ENCODE results near the gene TPK1.

The TPK1 gene

GRCh38 chr7:144710791-144711190, 125.1 kb downstream of the TPK1 start:
- H3K36me3 ChIP-seq (ENCODE audit: control insufficient read depth, insufficient read depth, low read length), result no peaks in the 10 kb centered on the region
- 94% methylated on average over 4 of the region's 4 CpGs for WGBS, 2 experiments
- H3K9me3 ChIP-seq (ENCODE audit: control insufficient read depth, low read length), result no peaks in the 10 kb centered on the region
- no peak overlapping the region for H3K27ac ChIP-seq (ENCODE audit: insufficient read depth, low read depth, low read length, poor library complexity, severe bottlenecking)
- H3K27me3 ChIP-seq (ENCODE audit: control insufficient read depth, insufficient read depth, low read length, poor library complexity, severe bottlenecking), result no peaks in the 10 kb centered on the region
- no peak overlapping the region for H3K4me3 ChIP-seq (ENCODE audit: insufficient read depth, low read depth, low read length)
- no peaks in the 10 kb centered on the region for H3K4me1 ChIP-seq (ENCODE audit: control insufficient read depth, insufficient read depth, low read length)

- no peaks in the 10 kb centered on the region for H3K36me3 ChIP-seq (ENCODE audit: control insufficient read depth, insufficient read depth, low read length)
- no peaks in the 10 kb centered on the region for H3K27me3 ChIP-seq (ENCODE audit: control insufficient read depth, insufficient read depth, low read length, poor library complexity, severe bottlenecking)
- WGBS, 2 experiments, result 94 to 96% methylated on average over 1 of the region's 1 CpG
These were observed 126.8 kb downstream of the TPK1 start for GRCh38 chr7:144709066-144709465.

GRCh38 chr7:144691240-144691639, 144.6 kb downstream of the TPK1 start:
- no peaks in the 10 kb centered on the region for H3K27me3 ChIP-seq (ENCODE audit: control insufficient read depth, insufficient read depth, low read length, poor library complexity, severe bottlenecking)
- H3K27ac ChIP-seq (ENCODE audit: insufficient read depth, low read depth, low read length, poor library complexity, severe bottlenecking), result no peak overlapping the region
- H3K9me3 ChIP-seq (ENCODE audit: control insufficient read depth, low read length), result no peaks in the 10 kb centered on the region
- H3K4me3 ChIP-seq (ENCODE audit: insufficient read depth, low read depth, low read length), result no peak overlapping the region
- H3K36me3 ChIP-seq (ENCODE audit: control insufficient read depth, insufficient read depth, low read length), result no peaks in the 10 kb centered on the region
- no peaks in the 10 kb centered on the region for H3K4me1 ChIP-seq (ENCODE audit: control insufficient read depth, insufficient read depth, low read length)

More at GRCh38 chr7:144709066-144709465, 126.8 kb downstream of the TPK1 start:
- no peak overlapping the region for H3K4me3 ChIP-seq (ENCODE audit: insufficient read depth, low read depth, low read length)
- H3K9me3 ChIP-seq (ENCODE audit: control insufficient read depth, low read length), result no peaks in the 10 kb centered on the region
- H3K4me1 ChIP-seq (ENCODE audit: control insufficient read depth, insufficient read depth, low read length), result no peaks in the 10 kb centered on the region
- H3K27ac ChIP-seq (ENCODE audit: insufficient read depth, low read depth, low read length, poor library complexity, severe bottlenecking), result no peak overlapping the region

- 93 to 95% methylated on average over 6 of the region's 6 CpGs for WGBS, 2 experiments
- Histone ChIP-seq H3K27me3 (ENCODE audit: control insufficient read depth, insufficient read depth, low read length, poor library complexity, severe bottlenecking) (no peaks in the 10 kb centered on the region), H3K4me3 (ENCODE audit: insufficient read depth, low read depth, low read length) (no peak overlapping the region), H3K27ac (ENCODE audit: insufficient read depth, low read depth, low read length, poor library complexity, severe bottlenecking) (no peak overlapping the region), H3K9me3 (ENCODE audit: control insufficient read depth, low read length) (no peaks in the 10 kb centered on the region), H3K4me1 (ENCODE audit: control insufficient read depth, insufficient read depth, low read length) (no peaks in the 10 kb centered on the region), H3K36me3 (ENCODE audit: control insufficient read depth, insufficient read depth, low read length) (no peaks in the 10 kb centered on the region)
These were observed 153.1 kb downstream of the TPK1 start for GRCh38 chr7:144682581-144683280.

GRCh38 chr7:144676492-144676891, 159.4 kb downstream of the TPK1 start:
- no peaks in the 10 kb centered on the region for H3K27me3 ChIP-seq (ENCODE audit: control insufficient read depth, insufficient read depth, low read length, poor library complexity, severe bottlenecking)
- H3K9me3 ChIP-seq (ENCODE audit: control insufficient read depth, low read length), result no peaks in the 10 kb centered on the region
- no peak overlapping the region for H3K27ac ChIP-seq (ENCODE audit: insufficient read depth, low read depth, low read length, poor library complexity, severe bottlenecking)
- no peaks in the 10 kb centered on the region for H3K4me1 ChIP-seq (ENCODE audit: control insufficient read depth, insufficient read depth, low read length)
- no peaks in the 10 kb centered on the region for H3K36me3 ChIP-seq (ENCODE audit: control insufficient read depth, insufficient read depth, low read length)
- no peak overlapping the region for H3K4me3 ChIP-seq (ENCODE audit: insufficient read depth, low read depth, low read length)
- WGBS, 2 experiments, result 96 to 97% methylated on average over 5 of the region's 5 CpGs

- Histone ChIP-seq H3K4me3 (ENCODE audit: insufficient read depth, low read depth, low read length) (no peak overlapping the region), H3K4me1 (ENCODE audit: control insufficient read depth, insufficient read depth, low read length) (no peaks in the 10 kb centered on the region), H3K36me3 (ENCODE audit: control insufficient read depth, insufficient read depth, low read length) (no peaks in the 10 kb centered on the region), H3K9me3 (ENCODE audit: control insufficient read depth, low read length) (no peaks in the 10 kb centered on the region), H3K27ac (ENCODE audit: insufficient read depth, low read depth, low read length, poor library complexity, severe bottlenecking) (no peak overlapping the region), H3K27me3 (ENCODE audit: control insufficient read depth, insufficient read depth, low read length, poor library complexity, severe bottlenecking) (no peaks in the 10 kb centered on the region)
These were observed 161.3 kb downstream of the TPK1 start for GRCh38 chr7:144674550-144674949.

GRCh38 chr7:144672869-144673268, 163.0 kb downstream of the TPK1 start:
- Histone ChIP-seq H3K4me3 (ENCODE audit: insufficient read depth, low read depth, low read length) (no peak overlapping the region), H3K27ac (ENCODE audit: insufficient read depth, low read depth, low read length, poor library complexity, severe bottlenecking) (no peak overlapping the region), H3K27me3 (ENCODE audit: control insufficient read depth, insufficient read depth, low read length, poor library complexity, severe bottlenecking) (no peaks in the 10 kb centered on the region), H3K9me3 (ENCODE audit: control insufficient read depth, low read length) (no peaks in the 10 kb centered on the region), H3K36me3 (ENCODE audit: control insufficient read depth, insufficient read depth, low read length) (no peaks in the 10 kb centered on the region), H3K4me1 (ENCODE audit: control insufficient read depth, insufficient read depth, low read length) (no peaks in the 10 kb centered on the region)
- WGBS, 2 experiments, result 95 to 100% methylated on average over 2 of the region's 2 CpGs

GRCh38 chr7:144671429-144671828, 164.4 kb downstream of the TPK1 start:
- H3K27me3 ChIP-seq (ENCODE audit: control insufficient read depth, insufficient read depth, low read length, poor library complexity, severe bottlenecking), result no peaks in the 10 kb centered on the region
- no peak overlapping the region for H3K4me3 ChIP-seq (ENCODE audit: insufficient read depth, low read depth, low read length)
- no peaks in the 10 kb centered on the region for H3K9me3 ChIP-seq (ENCODE audit: control insufficient read depth, low read length)
- no peak overlapping the region for H3K27ac ChIP-seq (ENCODE audit: insufficient read depth, low read depth, low read length, poor library complexity, severe bottlenecking)
- H3K36me3 ChIP-seq (ENCODE audit: control insufficient read depth, insufficient read depth, low read length), result no peaks in the 10 kb centered on the region
- WGBS, 2 experiments, result 87 to 93% methylated on average over 3 of the region's 4 CpGs
- H3K4me1 ChIP-seq (ENCODE audit: control insufficient read depth, insufficient read depth, low read length), result no peaks in the 10 kb centered on the region

GRCh38 chr7:144670218-144670617, 165.6 kb downstream of the TPK1 start:
- no peaks in the 10 kb centered on the region for H3K36me3 ChIP-seq (ENCODE audit: control insufficient read depth, insufficient read depth, low read length)
- no peaks in the 10 kb centered on the region for H3K4me1 ChIP-seq (ENCODE audit: control insufficient read depth, insufficient read depth, low read length)
- no peaks in the 10 kb centered on the region for H3K9me3 ChIP-seq (ENCODE audit: control insufficient read depth, low read length)
- no peak overlapping the region for H3K4me3 ChIP-seq (ENCODE audit: insufficient read depth, low read depth, low read length)
- H3K27me3 ChIP-seq (ENCODE audit: control insufficient read depth, insufficient read depth, low read length, poor library complexity, severe bottlenecking), result no peaks in the 10 kb centered on the region
- WGBS, 2 experiments, result 44 to 69% methylated on average over 2 to 3 of the region's 3 CpGs
- no peak overlapping the region for H3K27ac ChIP-seq (ENCODE audit: insufficient read depth, low read depth, low read length, poor library complexity, severe bottlenecking)

GRCh38 chr7:144668503-144668902, 167.3 kb downstream of the TPK1 start:
- no peak overlapping the region for H3K4me3 ChIP-seq (ENCODE audit: insufficient read depth, low read depth, low read length)
- no peak overlapping the region for H3K27ac ChIP-seq (ENCODE audit: insufficient read depth, low read depth, low read length, poor library complexity, severe bottlenecking)
- no peaks in the 10 kb centered on the region for H3K27me3 ChIP-seq (ENCODE audit: control insufficient read depth, insufficient read depth, low read length, poor library complexity, severe bottlenecking)
- no CpG with 5 or more reads among the region's 1 CpG for WGBS, 2 experiments
- H3K9me3 ChIP-seq (ENCODE audit: control insufficient read depth, low read length), result no peaks in the 10 kb centered on the region
- H3K36me3 ChIP-seq (ENCODE audit: control insufficient read depth, insufficient read depth, low read length), result no peaks in the 10 kb centered on the region
- H3K4me1 ChIP-seq (ENCODE audit: control insufficient read depth, insufficient read depth, low read length), result no peaks in the 10 kb centered on the region
